Frontal cortex (tissue), 4 donors: Measurements from ENCODE around the gene SUV39H1. TPM values are rescaled to one million over a fixed set of nuclear protein-coding genes. Genes with fewer than 3 reads are reported as not detected.
"Not testable (repeated sequence)": the region's sequence is repeated elsewhere in the genome, so short reads cannot be mapped to it uniquely, and the experiment has no call there.

Experiments
- DNase-seq, 2 donors: peaks; one replicate each; pipeline ENCODE4 v3.0.0; 2012; ENCODE audit warnings: low spot score in 2 of 2
- FAIRE-seq: peaks from 2 replicates; lab custom pipeline; 2012; peaks lifted over from hg19 to GRCh38; lab: Jason Lieb, UNC
- total RNA-seq: library from RNA; depleted of rRNA; stranded (reverse); fragments of >200 nt; gene quantifications from one replicate; pipeline ENCODE4 v1.2.3, GENCODE V29; 2014
- donor health status: control.
- donor health status: control.
- donor health status: control.

SUV39H1 gene
- total RNA-seq, 1 donor from 2014 or later: 2.9 TPM

GRCh38 chrX:48684134-48684533 is 12.4 kb upstream of the SUV39H1 start:
- DNase-seq (no peak), FAIRE-seq (no peak)

GRCh38 chrX:48685416-48685815 is 11.1 kb upstream of the SUV39H1 start:
- DNase-seq: no peak
- no peak for FAIRE-seq

- no peak for DNase-seq
- no peak for FAIRE-seq
These were observed 7.9 kb upstream of the SUV39H1 start for GRCh38 chrX:48688531-48689150.

GRCh38 chrX:48689208-48689920 is 7.2 kb upstream of the SUV39H1 start:
- FAIRE-seq (no peak), DNase-seq (no peak)

GRCh38 chrX:48691746-48692145 is 4.8 kb upstream of the SUV39H1 start:
- not testable (repeated sequence) for DNase-seq, FAIRE-seq

GRCh38 chrX:48694776-48695533 is 1.6 kb upstream of the SUV39H1 start:
- DNase-seq (no peak), FAIRE-seq (no peak)

- FAIRE-seq (no peak), DNase-seq (no peak)
These were observed 1.0 kb upstream of the SUV39H1 start for GRCh38 chrX:48695534-48695896.

- FAIRE-seq (no peak), DNase-seq (no peak)
These were observed 621 bp upstream of the SUV39H1 start for GRCh38 chrX:48695925-48696300.

- DNase-seq (no peak), FAIRE-seq (no peak)
These were observed 584 bp downstream of the SUV39H1 start for GRCh38 chrX:48696909-48697727.

GRCh38 chrX:48698306-48698705 is 1.8 kb downstream of the SUV39H1 start:
- no peak for FAIRE-seq
- no peak for DNase-seq

GRCh38 chrX:48700246-48700645 is 3.7 kb downstream of the SUV39H1 start:
- FAIRE-seq (no peak), DNase-seq (no peak)

- DNase-seq (no peak), FAIRE-seq (no peak)
These were observed 4.6 kb downstream of the SUV39H1 start for GRCh38 chrX:48700951-48701653.

- no peak for FAIRE-seq
- DNase-seq: no peak
These were observed 5.5 kb downstream of the SUV39H1 start for GRCh38 chrX:48702032-48702431.

GRCh38 chrX:48702716-48703115 is 6.2 kb downstream of the SUV39H1 start:
- no peak for FAIRE-seq
- DNase-seq: no peak

GRCh38 chrX:48703228-48703627 is 6.7 kb downstream of the SUV39H1 start:
- FAIRE-seq (no peak), DNase-seq (no peak)

GRCh38 chrX:48703642-48704481 is 7.3 kb downstream of the SUV39H1 start:
- no peak for FAIRE-seq
- peak in 1 of 2 donors; percentile 45 for DNase-seq

- FAIRE-seq: no peak
- no peak for DNase-seq
These were observed 9.3 kb downstream of the SUV39H1 start for GRCh38 chrX:48705871-48706270.

GRCh38 chrX:48709522-48710112 is 13.1 kb downstream of the SUV39H1 start:
- DNase-seq: no peak
- no peak for FAIRE-seq
